ENCODE results near the gene CCDC183. TPM values are rescaled to one million over a fixed set of nuclear protein-coding genes. Genes with fewer than 3 reads are reported as not detected.

The CCDC183 gene
- 0.19 and 0.65 TPM in 2 replicates for total RNA-seq

GRCh38 chr9:136796238-136796774 lies at the start of gene CCDC183:
Gene CCDC183 (plus strand): TSS chr9:136796338. CDS start chr9:136796398, 60 bp downstream.

GRCh38 chr9:136748201-136748600 lies 47.9 kb upstream of the CCDC183 start, which contains the start of gene LCN6:
Gene LCN6 (minus strand): TSS chr9:136748525. CDS start chr9:136748483, 42 bp downstream.

GRCh38 chr9:136764301-136764891 lies 31.7 kb upstream of the CCDC183 start, which contains the start of gene LCN15:
Gene LCN15 (minus strand): TSS chr9:136764518. CDS start chr9:136764488, 30 bp downstream.

GRCh38 chr9:136790640-136791515 lies 5.3 kb upstream of the CCDC183 start, which contains the start of gene TMEM141:
Gene TMEM141 (plus strand): TSS chr9:136791344. CDS start chr9:136791371, 27 bp downstream.

GRCh38 chr9:136807281-136808074 lies 11.3 kb downstream of the CCDC183 start, which contains the start of gene RABL6:
Gene RABL6 (plus strand): TSS chr9:136807948. CDS start chr9:136808197, 249 bp downstream.

GRCh38 chr9:136842380-136842948 lies 46.3 kb downstream of the CCDC183 start, which contains the start of gene AJM1:
Gene AJM1 (plus strand): TSS chr9:136842478. CDS start chr9:136844415, 1,937 bp downstream.

GRCh38 chr9:136849038-136849959 lies 53.2 kb downstream of the CCDC183 start, which contains the start of gene PHPT1:
Gene PHPT1 (plus strand): TSS chr9:136849409. CDS start chr9:136849431, 22 bp downstream.

GRCh38 chr9:136851941-136852663 lies 56.0 kb downstream of the CCDC183 start, which contains the start of gene MAMDC4:
Gene MAMDC4 (plus strand): TSS chr9:136852346. CDS start chr9:136852417, 71 bp downstream.

Small RNAs within 50 kb of the gene (small RNA-seq; reads per million reads assigned to genes)
- gene AL355987.2 (not detected), gene ATP6V1G1P3 (not detected), gene MIR4292 (not detected), gene MIR6722 (not detected)

Other genes with a start within 250 kb of the CCDC183 start
- 566 and 825 TPM in 2 replicates for gene EGFL7, start 133.4 kb upstream of the CCDC183 start, total RNA-seq
- gene AGPAT2, start 108.9 kb upstream of the CCDC183 start, total RNA-seq: 61.9 and 73.2 TPM in 2 replicates
- 182 and 234 TPM in 2 replicates for gene DIPK1B, start 83.8 kb upstream of the CCDC183 start, total RNA-seq
- gene LCN10, start 53.4 kb upstream of the CCDC183 start, total RNA-seq: not detected in 2 replicates
- gene LCN6, start 47.8 kb upstream of the CCDC183 start, total RNA-seq: 0.33 TPM in 1 of 2 replicates, not detected in the other
- not detected in 2 replicates for gene LCN8, start 38.1 kb upstream of the CCDC183 start, total RNA-seq
- gene LCN15, start 31.8 kb upstream of the CCDC183 start, total RNA-seq: not detected in 2 replicates
- 51.0 and 63.0 TPM in 2 replicates for gene TMEM141, start 5.0 kb upstream of the CCDC183 start, total RNA-seq
- 94.1 and 98.4 TPM in 2 replicates for gene RABL6, start 11.6 kb downstream of the CCDC183 start, total RNA-seq
- 0.65 and 0.67 TPM in 2 replicates for gene AJM1, start 46.1 kb downstream of the CCDC183 start, total RNA-seq
- gene PHPT1, start 53.1 kb downstream of the CCDC183 start, total RNA-seq: 77.7 and 106 TPM in 2 replicates
- gene MAMDC4, start 56.0 kb downstream of the CCDC183 start, total RNA-seq: 0.98 and 1.4 TPM in 2 replicates
- 253 and 286 TPM in 2 replicates for gene EDF1, start 70.0 kb downstream of the CCDC183 start, total RNA-seq
- 11.8 and 13.9 TPM in 2 replicates for gene TRAF2, start 90.2 kb downstream of the CCDC183 start, total RNA-seq
- gene FBXW5, start 148.4 kb downstream of the CCDC183 start, total RNA-seq: 180 and 181 TPM in 2 replicates
- 0.33 and 0.76 TPM in 2 replicates for gene C8G, start 148.9 kb downstream of the CCDC183 start, total RNA-seq
- 0.29 TPM in 1 of 2 replicates, not detected in the other for gene LCN12, start 155.9 kb downstream of the CCDC183 start, total RNA-seq
- gene PTGDS, start 181.2 kb downstream of the CCDC183 start, total RNA-seq: not detected in 2 replicates
- gene LCNL1, start 186.7 kb downstream of the CCDC183 start, total RNA-seq: not detected in 2 replicates
- 14.6 and 19.6 TPM in 2 replicates for gene PAXX, start 196.1 kb downstream of the CCDC183 start, total RNA-seq
- gene CLIC3, start 200.2 kb downstream of the CCDC183 start, total RNA-seq: 0.29 and 0.33 TPM in 2 replicates
- 12.4 and 18.6 TPM in 2 replicates for gene ABCA2, start 231.9 kb downstream of the CCDC183 start, total RNA-seq
- not detected in 2 replicates for gene FUT7, start 235.8 kb downstream of the CCDC183 start, total RNA-seq
- 52.6 and 64.7 TPM in 2 replicates for gene NPDC1, start 249.8 kb downstream of the CCDC183 start, total RNA-seq

Measured in vein endothelial cell (primary cell).